ENCODE results near the gene RPS6KB1.
"Not testable (repeated sequence)": the region's sequence is repeated elsewhere in the genome, so short reads cannot be mapped to it uniquely, and the experiment has no call there.

The RPS6KB1 gene

DNA sequence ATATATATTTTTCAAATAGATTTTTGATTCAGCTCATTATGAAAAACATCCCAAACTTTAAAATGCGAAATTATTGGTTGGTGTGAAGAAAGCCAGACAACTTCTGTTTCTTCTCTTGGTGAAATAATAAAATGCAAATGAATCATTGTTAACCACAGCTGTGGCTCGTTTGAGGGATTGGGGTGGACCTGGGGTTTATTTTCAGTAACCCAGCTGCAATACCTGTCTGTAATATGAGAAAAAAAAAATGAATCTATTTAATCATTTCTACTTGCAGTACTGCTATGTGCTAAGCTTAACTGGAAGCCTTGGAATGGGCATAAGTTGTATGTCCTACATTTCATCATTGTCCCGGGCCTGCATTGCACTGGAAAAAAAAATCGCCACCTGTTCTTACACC lies 54.4 kb downstream of the RPS6KB1 start:
- not testable (repeated sequence) for DNase-seq

DNA sequence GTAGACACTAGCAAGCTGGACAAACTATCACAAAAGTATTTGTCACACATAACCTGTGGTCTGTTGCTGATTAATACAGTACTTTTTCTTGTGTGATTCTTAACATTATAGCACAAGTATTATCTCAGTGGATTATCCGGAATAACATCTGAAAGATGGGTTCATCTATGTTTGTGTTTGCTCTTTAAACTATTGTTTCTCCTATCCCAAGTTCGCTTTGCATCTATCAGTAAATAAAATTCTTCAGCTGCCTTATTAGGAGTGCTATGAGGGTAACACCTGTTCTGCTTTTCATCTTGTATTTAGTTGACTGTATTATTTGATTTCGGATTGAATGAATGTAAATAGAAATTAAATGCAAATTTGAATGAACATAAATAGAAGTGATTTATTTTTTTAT lies 57.1 kb downstream of the RPS6KB1 start:
- no peak for DNase-seq

DNA sequence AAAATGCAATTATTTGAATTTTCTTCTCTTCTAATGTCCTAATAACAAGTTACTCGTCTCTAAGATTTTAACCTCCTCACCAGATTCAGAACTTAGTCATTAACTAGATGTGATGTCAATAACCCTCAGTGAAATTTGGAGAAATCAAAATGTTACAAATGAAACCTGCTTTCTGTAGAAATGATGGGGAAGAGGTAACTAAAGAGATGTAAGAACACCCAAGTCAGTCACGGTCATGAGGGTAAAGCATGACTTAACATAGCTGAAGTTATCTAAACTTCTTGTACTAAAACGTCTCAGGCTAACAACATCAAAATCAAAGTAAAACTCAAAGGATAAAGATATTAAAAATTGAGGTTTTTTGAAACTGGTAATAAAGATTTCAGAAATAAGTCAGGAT lies 61.9 kb downstream of the RPS6KB1 start:
- no peak for DNase-seq

DNA sequence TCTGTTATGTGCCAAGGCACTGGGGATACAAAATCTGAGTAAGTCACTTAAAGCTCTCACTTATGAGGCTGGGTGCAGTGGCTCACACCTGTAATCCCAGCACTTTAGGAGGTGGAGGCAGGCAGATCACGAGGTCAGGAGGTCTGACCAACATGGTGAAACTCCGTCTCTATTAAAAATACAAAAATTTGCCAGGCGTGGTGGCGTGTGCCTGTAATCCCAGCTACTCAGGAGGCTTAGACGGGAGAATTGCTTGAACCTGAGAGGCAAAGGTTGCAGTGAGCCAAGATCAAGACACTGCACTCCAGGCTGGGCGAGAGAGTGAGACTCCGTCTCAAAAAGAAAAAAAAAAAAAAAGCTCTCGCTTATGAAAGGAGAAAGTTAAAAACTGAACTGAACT lies 66.7 kb downstream of the RPS6KB1 start:
- not testable (repeated sequence) for DNase-seq

DNA sequence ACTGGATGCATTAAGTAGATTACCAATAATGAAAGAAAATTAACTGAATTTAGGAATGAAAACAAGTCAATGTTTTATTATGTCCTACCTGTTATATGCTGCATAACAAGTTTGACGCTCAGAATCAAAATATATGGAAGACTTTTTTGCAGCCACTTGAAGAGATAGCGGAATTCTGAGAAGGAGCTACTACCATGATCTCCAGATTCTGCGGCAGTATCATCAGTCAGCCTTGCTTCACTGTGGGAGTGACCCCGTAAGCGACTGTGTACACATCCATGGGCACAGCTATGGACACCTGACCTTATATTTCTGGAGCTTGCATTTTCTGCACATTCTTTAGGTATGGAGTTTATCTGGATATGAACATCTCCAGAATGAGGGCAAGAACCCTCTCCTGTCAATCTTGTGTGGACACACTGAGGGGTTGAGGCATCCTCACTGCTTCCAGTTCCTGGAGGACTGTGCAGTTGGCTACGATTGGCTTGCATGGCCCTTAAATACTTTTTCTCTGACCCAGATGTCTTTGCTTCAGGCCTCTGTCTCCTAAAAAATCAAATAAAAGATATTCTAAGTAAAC lies 69.9 kb downstream of the RPS6KB1 start:
- DNase-seq = no peak

DNA sequence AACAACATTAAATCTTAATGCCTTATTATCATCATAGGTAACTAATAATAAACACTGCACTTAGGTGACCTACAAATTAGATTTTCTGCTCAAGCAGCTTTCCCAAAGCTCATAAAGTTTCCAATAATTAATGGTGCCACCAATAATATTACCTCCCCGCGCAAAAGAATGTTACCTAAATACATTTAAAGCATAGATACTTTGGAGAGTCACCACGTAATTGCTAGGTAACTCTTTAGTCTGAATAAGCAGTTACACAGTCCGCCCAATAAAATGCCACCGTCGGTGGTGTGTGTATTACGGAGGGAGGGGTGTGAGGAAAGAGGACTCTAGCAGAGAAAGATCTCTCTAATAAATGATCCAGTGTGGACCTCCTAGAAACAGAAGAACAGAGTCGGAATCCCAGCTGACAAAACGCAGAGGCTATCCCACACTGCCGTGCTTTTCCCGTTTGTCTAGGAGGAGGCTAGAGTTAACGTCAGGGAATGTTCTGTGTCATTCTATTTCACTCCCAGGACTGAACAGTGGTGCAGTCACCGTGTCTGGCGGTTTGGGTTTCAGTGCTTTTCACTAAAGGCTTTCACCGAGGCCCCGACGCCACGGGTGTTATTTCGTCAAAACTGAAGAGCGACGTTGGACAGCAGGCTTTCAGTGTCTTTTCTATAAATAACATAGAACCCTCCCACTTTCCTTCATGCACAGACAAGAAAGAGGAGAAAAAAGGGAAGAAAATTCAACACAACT lies 71.0 kb downstream of the RPS6KB1 start:
- DNase-seq = peak; percentile 47 to 60

DNA sequence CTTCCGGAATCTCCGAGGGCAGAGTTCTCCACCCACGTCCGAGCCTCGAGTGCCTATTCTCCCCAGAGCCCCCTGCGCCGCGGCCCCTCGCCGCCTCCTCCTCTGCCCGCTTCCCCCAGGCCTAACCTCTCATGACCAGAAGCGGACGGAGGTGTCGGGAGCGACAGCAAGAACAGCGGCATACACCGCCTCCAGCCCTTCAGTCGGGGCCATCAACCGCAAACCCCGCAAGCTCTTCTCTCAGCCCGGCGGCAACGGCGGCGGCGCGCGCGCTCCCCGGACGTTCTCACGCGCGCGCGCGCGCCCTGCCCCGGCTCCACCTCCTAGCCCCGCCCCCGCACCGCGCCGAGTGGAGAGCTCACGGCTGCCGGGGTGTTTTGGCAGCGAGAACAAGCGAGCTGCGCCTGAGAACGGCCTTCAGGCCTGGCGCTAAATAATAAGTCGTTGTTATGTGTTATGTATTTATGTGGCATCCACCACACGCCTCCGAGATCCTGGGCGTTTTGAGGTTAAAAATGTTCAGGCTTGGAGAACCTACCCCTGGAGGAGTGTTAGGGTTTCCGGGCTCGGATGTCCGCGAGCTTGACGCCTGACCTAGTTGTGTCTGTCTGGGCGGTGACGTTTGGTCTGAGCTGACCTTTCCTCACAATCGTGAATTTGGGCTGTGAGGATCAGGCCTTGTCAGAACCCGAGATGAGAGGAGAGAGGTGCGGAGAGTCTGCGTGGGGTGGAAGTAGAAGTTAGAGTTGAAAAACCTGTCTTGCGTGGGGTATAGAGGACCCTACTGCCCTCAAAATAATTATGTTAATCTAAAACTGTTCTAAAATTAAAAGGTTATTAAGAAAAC lies 71.8 kb downstream of the RPS6KB1 start, which contains the start of gene RNFT1:
Gene RNFT1, minus strand, starts transcription at position 259 of the 847 bp plus-strand sequence. Its CDS starts 77 bp downstream, at position 182.
- DNase-seq = peak; percentile 85 to 90

DNA sequence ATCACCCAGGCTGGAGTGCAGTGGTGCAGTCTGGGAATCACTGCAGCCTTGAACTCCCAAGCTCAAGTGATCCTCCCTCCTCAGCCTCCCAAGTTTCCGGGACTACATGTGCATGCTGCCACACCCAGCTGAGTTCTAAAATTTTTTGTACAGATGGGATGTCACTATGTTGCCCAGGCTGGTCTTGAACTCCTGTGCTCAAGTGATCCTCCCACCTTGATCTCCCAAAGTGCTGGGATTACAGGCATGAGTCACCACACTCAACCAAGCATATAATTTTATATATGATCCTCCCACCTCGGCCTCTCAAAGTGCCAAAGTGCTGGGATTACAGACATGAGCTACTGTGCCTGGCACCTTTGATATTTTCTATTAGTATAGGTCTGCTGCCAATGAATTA lies 78.8 kb downstream of the RPS6KB1 start:
- not testable (repeated sequence) for DNase-seq

DNA sequence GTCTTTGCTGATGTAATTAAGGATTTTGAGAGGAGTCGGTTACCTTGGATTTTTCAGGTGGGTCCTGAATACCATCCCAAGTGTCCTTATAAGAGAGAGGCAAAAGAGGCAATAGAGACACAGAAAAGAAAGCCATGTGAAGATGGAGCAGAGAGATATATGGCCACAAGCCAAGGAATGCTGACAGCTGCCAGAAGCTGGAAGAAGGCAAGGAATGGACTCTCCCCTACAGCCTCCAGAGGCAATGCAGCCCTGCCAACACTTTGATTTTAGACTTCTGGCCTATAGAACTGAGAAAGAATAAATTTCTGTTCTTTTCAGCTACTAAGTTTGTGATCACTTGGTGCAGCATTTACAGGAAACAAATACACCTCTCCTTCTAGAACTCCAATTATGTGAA lies 79.9 kb downstream of the RPS6KB1 start:
- DNase-seq = no peak

DNA sequence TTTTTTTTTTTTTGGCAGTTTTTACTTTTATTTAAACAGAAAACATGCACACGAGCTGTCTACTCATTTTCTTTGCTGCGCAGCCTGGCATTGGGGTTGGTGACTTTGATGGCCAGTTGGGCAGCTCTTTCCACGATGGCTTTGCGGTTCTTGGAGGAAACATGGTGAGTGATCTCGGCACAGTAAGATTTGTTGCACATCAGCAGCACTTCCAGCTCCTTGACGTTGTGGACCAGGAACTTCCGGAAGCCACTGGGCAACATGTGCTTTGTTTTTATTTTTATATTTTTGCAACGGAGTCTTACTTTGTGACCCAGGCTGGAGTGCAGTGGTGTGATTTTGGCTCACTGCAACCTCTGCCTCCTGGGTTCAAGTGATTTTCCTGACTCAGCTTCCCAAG lies 80.6 kb downstream of the RPS6KB1 start:
- DNase-seq = not testable (repeated sequence)

DNA sequence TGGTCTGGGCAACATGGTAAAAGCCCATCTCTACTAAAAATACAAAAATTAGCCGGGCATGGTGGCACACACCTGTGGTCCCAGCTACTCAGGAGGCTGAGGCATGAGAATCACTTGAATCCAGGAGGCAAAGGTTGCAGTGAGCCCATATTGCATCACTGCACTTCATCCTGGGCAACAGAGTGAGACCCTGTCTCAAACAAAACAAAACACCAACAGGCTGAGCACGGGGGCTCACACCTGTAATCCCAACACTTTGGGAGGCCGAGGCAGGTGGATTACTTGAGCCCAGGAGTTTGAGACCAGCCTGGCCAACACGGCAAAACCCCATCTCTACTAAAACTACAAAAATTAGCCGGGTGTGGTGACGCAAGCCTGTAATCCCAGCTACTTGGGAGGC lies 82.2 kb downstream of the RPS6KB1 start:
- not testable (repeated sequence) for DNase-seq

DNA sequence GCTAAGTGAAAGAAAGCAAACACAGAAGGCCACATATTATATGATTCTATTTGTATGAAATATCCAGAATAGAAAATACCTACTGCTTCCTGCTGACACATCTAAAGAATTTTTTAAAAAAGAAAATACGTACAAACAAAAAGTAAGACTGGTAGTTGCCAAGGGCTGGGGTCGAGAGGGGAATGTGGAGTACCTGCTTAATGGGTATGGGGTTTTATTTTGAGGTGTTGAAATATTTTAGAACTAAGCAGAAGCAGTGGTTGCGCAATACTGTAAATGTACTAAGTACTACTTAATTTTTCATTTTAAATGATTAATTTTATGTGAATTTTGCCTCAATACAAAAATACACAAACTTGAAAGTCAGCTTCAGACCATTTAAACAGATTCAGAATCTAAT lies 103.7 kb downstream of the RPS6KB1 start:
- not testable (repeated sequence) for DNase-seq
